GM12801 (cell line): ENCODE data around the gene RELB.

ENCODE experiments used
- CTCF ChIP-seq: IDR thresholded peaks from one replicate; pipeline ENCODE4 v1.5.1; 2011; ENCODE audit warnings: control low read depth; ENCODE audit not compliant: insufficient read length; ENCODE audit errors: extremely low read depth

The RELB gene

GRCh38 chr19:45030825-45031224 is 29.6 kb downstream of the RELB start:
- TF ChIP-seq CTCF: no peak

GRCh38 chr19:45032421-45032820 is 31.2 kb downstream of the RELB start:
- no peak for TF ChIP-seq CTCF

- no peak for TF ChIP-seq CTCF
Observed at GRCh38 chr19:45035755-45036154, 34.5 kb downstream of the RELB start.

GRCh38 chr19:45037393-45038169 is 36.3 kb downstream of the RELB start:
- TF ChIP-seq CTCF: no peak

GRCh38 chr19:45038931-45039893 is 37.9 kb downstream of the RELB start, which contains the start of gene CLASRP:
Gene CLASRP (plus strand): TSS chr19:45039045. CDS start chr19:45040213, 1,168 bp downstream.
- no peak for TF ChIP-seq CTCF

- TF ChIP-seq CTCF: no peak
Observed at GRCh38 chr19:45040059-45040771, 39.0 kb downstream of the RELB start.

- TF ChIP-seq CTCF: no peak
Observed at GRCh38 chr19:45041125-45041524, 39.9 kb downstream of the RELB start.
